HepG2 (cell line): ENCODE measurements around the gene RNU4-1. TPM values are rescaled to one million over a fixed set of nuclear protein-coding genes. Genes with fewer than 3 reads are reported as not detected.

ENCODE experiments used
- ATF4 ChIP-seq, 2 experiments: fragments of 450-650 bp in 1 of 2; sonication (generic) in 1 of 2; formaldehyde crosslinking; IDR thresholded peaks; 2 replicates each; pipeline versions ENCODE4 v1.5.0 to v1.8.0; 2020 to 2022; ENCODE audit warnings: mild to moderate bottlenecking in 1 of 2, missing genetic modification reagents in 1 of 2
- FOSL1 ChIP-seq: sonication (generic); formaldehyde crosslinking; IDR thresholded peaks from 2 replicates; pipeline ENCODE4 v1.9.0; 2021; ENCODE audit warnings: missing genetic modification reagents, borderline replicate concordance
- FOXP4 ChIP-seq: sonication (generic); formaldehyde crosslinking; IDR thresholded peaks from 2 replicates; pipeline ENCODE4 v1.4.0; 2020; ENCODE audit warnings: missing genetic modification reagents
- GFI1 ChIP-seq: sonication (generic); formaldehyde crosslinking; IDR thresholded peaks from 2 replicates; pipeline ENCODE4 v1.5.0; 2020; ENCODE audit warnings: missing genetic modification reagents, mild to moderate bottlenecking, borderline replicate concordance
- HOXA3 ChIP-seq: sonication (generic); formaldehyde crosslinking; IDR thresholded peaks from 2 replicates; pipeline ENCODE4 v1.5.0; 2020; ENCODE audit warnings: missing genetic modification reagents
- MAF1 ChIP-seq: sonication (generic); formaldehyde crosslinking; IDR thresholded peaks from 2 replicates; pipeline ENCODE4 v1.5.0; 2020; ENCODE audit warnings: missing genetic modification reagents, borderline replicate concordance
- MATR3 ChIP-seq: sonication (generic); formaldehyde crosslinking; IDR thresholded peaks from 2 replicates; pipeline ENCODE4 v1.4.0; 2020; ENCODE audit warnings: missing genetic modification reagents
- MEF2D ChIP-seq: sonication (generic); formaldehyde crosslinking; IDR thresholded peaks from 2 replicates; pipeline ENCODE4 v1.5.1; 2020; ENCODE audit warnings: mild to moderate bottlenecking, missing genetic modification reagents
- NFE2L2 ChIP-seq: fragments of 150-350 bp; IDR thresholded peaks from 2 replicates; pipeline ENCODE4 v1.6.1; 2014; ENCODE audit warnings: low read length
- PBX2 ChIP-seq: IDR thresholded peaks from 2 replicates; pipeline ENCODE4 v1.6.1; 2016; ENCODE audit warnings: control low read depth
- RNF219 ChIP-seq: sonication (generic); formaldehyde crosslinking; IDR thresholded peaks from 2 replicates; pipeline ENCODE4 v1.5.0; 2020; ENCODE audit warnings: mild to moderate bottlenecking, missing genetic modification reagents
- SOX6 ChIP-seq, 2 experiments: fragments of 450-650 bp in 1 of 2; sonication (generic) in 1 of 2; formaldehyde crosslinking in 1 of 2; IDR thresholded peaks; 2 replicates each; pipeline versions ENCODE4 v1.4.0 to v1.6.1; 2017 to 2020; ENCODE audit warnings: antibody characterized with exemption in 1 of 2, mild to moderate bottlenecking in 1 of 2, missing genetic modification reagents in 1 of 2
- SP4 ChIP-seq: sonication (generic); formaldehyde crosslinking; IDR thresholded peaks from 2 replicates; pipeline ENCODE4 v1.8.1; 2023; ENCODE audit warnings: mild to moderate bottlenecking, missing genetic modification reagents
- SSRP1 ChIP-seq: IDR thresholded peaks from 2 replicates; pipeline ENCODE4 v1.6.1; 2016; ENCODE audit warnings: control low read depth
- ZBTB7B ChIP-seq: sonication (generic); formaldehyde crosslinking; IDR thresholded peaks from 2 replicates; pipeline ENCODE4 v1.4.0; 2020; ENCODE audit warnings: missing genetic modification reagents
- ZNF292 ChIP-seq: sonication (generic); formaldehyde crosslinking; IDR thresholded peaks from 2 replicates; pipeline ENCODE4 v1.8.1; 2022; ENCODE audit warnings: mild to moderate bottlenecking, low read depth, missing genetic modification reagents, borderline replicate concordance
- ZNF3 ChIP-seq: IDR thresholded peaks from 2 replicates; pipeline ENCODE4 v1.7.0; 2017; ENCODE audit warnings: inconsistent platforms
- ZNF597 ChIP-seq: sonication (generic); formaldehyde crosslinking; IDR thresholded peaks from 2 replicates; pipeline ENCODE4 v1.5.0; 2020; ENCODE audit warnings: missing genetic modification reagents
- ZNF670 ChIP-seq: sonication (generic); formaldehyde crosslinking; IDR thresholded peaks from 2 replicates; pipeline ENCODE4 v1.8.0; 2022; ENCODE audit warnings: mild to moderate bottlenecking, missing genetic modification reagents, borderline replicate concordance
- ZNF672 ChIP-seq: sonication (generic); formaldehyde crosslinking; IDR thresholded peaks from 2 replicates; pipeline ENCODE4 v1.8.1; 2022; ENCODE audit warnings: missing genetic modification reagents
- ZNF746 ChIP-seq: sonication (generic); formaldehyde crosslinking; IDR thresholded peaks from 2 replicates; pipeline ENCODE4 v1.8.0; 2022; ENCODE audit warnings: mild to moderate bottlenecking, missing genetic modification reagents
- polyA plus RNA-seq, 8 experiments: library from polyadenylated mRNA; depleted of rRNA in 3 of 8; stranded (reverse) in 7 of 8; unstranded in 1 of 8; fragments of >200 nt; fragmentation: Illumina TruSeq in 4 of 8; extraction: Trizol in 4 of 8; gene quantifications; 2 replicates each; pipeline versions ENCODE4 v1.2.1 to v1.2.3, GENCODE V29; 2011 to 2016; ENCODE audit warnings: low read depth in 4 of 8, missing spikeins in 1 of 8, mixed read lengths in 1 of 8; ENCODE audit not compliant: insufficient read depth in 1 of 8
- total RNA-seq, 5 experiments: library from RNA; depleted of rRNA; stranded (reverse); fragments of >200 nt; fragmentation: Illumina TruSeq; extraction: Trizol; gene quantifications; 2 replicates each; pipeline ENCODE4 v1.2.3, GENCODE V29; 2016; ENCODE audit warnings: low read depth in 1 of 5

RNU4-1 gene
- total and polyA plus RNA-seq, 2 of the 13 experiments (the other 11 are each of a cell fraction or from before 2014, with no cell fraction given), result 7,407 TPM; not detected in 1

- no peak for TF ChIP-seq ZNF746 (CRISPR knock-in tag)
- TF ChIP-seq NFE2L2, result no peak
- no peak for TF ChIP-seq RNF219 (CRISPR knock-in tag)
- TF ChIP-seq ZNF597, result no peak
- peak; percentile 46; the same call in 1 of the 2 replicates for TF ChIP-seq SP4 (CRISPR knock-in tag)
- peak; percentile 56; the same call in 1 of the 2 replicates for TF ChIP-seq FOXP4
- TF ChIP-seq HOXA3 (CRISPR knock-in tag), result peak; percentile 87
- TF ChIP-seq MEF2D (CRISPR knock-in tag), result no peak; the same call in 1 of the 2 replicates
- TF ChIP-seq FOSL1 (CRISPR knock-in tag), result no peak
- peak; percentile 56 to 66; a peak in 1 of 4 replicates for TF ChIP-seq ATF4 (CRISPR knock-in tag; IDR thresholded peaks at IDR 0.05)
- no peak for TF ChIP-seq ZNF292 (CRISPR knock-in tag)
- TF ChIP-seq ZBTB7B (CRISPR knock-in tag), result no peak
- no peak for TF ChIP-seq MATR3 (CRISPR knock-in tag)
- peak; percentile 93; the same call in 1 of the 2 replicates for TF ChIP-seq SSRP1 (CRISPR knock-in tag)
- TF ChIP-seq MAF1 (CRISPR knock-in tag), result peak; percentile 81; the same call in 1 of the 2 replicates
- peak; percentile 77; the same call in 1 of the 2 replicates for TF ChIP-seq ZNF670
- peak; percentile 63; the same call in 1 of the 2 replicates for TF ChIP-seq ZNF672
- no peak for TF ChIP-seq SOX6 (IDR thresholded peaks at IDR 0.05)
- TF ChIP-seq SOX6 (CRISPR knock-in tag; IDR thresholded peaks at IDR 0.05), result peak; percentile 52
- no peak; the same call in 1 of the 2 replicates for TF ChIP-seq ZNF3 (CRISPR knock-in tag)
- no peak for TF ChIP-seq PBX2
- TF ChIP-seq GFI1 (CRISPR knock-in tag), result no peak
Observed at GRCh38 chr12:120292661-120293531, at the start of gene RNU4-1 (continued).
